PFSK-1 (cell line): Measurements from ENCODE around the gene MCM6.

Experiments used
- FOXP2 ChIP-seq: optimal IDR thresholded peaks from 2 replicates; pipeline ENCODE3; 2011; ENCODE audit warnings: borderline replicate concordance, control low read depth, inconsistent platforms; ENCODE audit not compliant: insufficient read depth; ENCODE audit errors: extremely low read length, extremely low read depth
- POLR2AphosphoS5 ChIP-seq: IDR thresholded peaks from 2 replicates; pipeline ENCODE4 v1.6.1; 2012; ENCODE audit warnings: low read depth, mild to moderate bottlenecking, control low read depth, low read length, moderate library complexity
- SIN3A ChIP-seq: IDR thresholded peaks from 2 replicates; pipeline ENCODE4 v1.6.1; 2012; ENCODE audit warnings: mild to moderate bottlenecking, low read length, moderate library complexity, borderline replicate concordance; ENCODE audit not compliant: insufficient read depth
- TAF1 ChIP-seq: IDR thresholded peaks from 2 replicates; pipeline ENCODE4 v1.6.1; 2012; ENCODE audit warnings: low read length, control low read depth, borderline replicate concordance; ENCODE audit not compliant: insufficient read depth
- TF ChIP-seq, protein P1 (sequence below), 2 experiments: IDR thresholded peaks; 2 replicates each; pipeline versions ENCODE4 v1.6.1 to v1.8.0; 2011 to 2012; ENCODE audit warnings: low read depth in 2 of 2, low read length in 2 of 2, control low read depth in 1 of 2, inconsistent platforms in 1 of 2, mild to moderate bottlenecking in 1 of 2, moderate library complexity in 1 of 2; ENCODE audit not compliant: insufficient read depth in 1 of 2

DNA sequence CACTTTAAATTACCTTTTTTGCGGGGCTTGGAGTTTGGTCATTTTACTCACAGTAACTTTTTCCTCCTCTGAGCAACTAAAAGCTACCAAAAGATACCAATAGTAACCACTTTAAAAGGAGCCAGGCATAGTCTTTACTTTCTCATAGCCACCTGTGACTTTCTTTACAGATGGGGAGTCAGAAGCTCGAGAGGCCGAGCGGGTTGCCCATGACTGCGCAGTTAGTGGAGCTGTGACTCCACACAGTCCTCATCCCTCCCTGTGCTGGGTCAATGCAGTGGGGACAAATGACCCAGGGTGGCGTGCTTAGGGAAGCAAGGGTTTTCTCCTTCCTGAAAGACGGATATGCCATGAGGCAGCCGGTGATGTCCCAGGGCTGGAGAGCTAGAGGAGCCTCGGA, 51.1 kb downstream of the MCM6 start:
- TF ChIP-seq, protein P1, sequence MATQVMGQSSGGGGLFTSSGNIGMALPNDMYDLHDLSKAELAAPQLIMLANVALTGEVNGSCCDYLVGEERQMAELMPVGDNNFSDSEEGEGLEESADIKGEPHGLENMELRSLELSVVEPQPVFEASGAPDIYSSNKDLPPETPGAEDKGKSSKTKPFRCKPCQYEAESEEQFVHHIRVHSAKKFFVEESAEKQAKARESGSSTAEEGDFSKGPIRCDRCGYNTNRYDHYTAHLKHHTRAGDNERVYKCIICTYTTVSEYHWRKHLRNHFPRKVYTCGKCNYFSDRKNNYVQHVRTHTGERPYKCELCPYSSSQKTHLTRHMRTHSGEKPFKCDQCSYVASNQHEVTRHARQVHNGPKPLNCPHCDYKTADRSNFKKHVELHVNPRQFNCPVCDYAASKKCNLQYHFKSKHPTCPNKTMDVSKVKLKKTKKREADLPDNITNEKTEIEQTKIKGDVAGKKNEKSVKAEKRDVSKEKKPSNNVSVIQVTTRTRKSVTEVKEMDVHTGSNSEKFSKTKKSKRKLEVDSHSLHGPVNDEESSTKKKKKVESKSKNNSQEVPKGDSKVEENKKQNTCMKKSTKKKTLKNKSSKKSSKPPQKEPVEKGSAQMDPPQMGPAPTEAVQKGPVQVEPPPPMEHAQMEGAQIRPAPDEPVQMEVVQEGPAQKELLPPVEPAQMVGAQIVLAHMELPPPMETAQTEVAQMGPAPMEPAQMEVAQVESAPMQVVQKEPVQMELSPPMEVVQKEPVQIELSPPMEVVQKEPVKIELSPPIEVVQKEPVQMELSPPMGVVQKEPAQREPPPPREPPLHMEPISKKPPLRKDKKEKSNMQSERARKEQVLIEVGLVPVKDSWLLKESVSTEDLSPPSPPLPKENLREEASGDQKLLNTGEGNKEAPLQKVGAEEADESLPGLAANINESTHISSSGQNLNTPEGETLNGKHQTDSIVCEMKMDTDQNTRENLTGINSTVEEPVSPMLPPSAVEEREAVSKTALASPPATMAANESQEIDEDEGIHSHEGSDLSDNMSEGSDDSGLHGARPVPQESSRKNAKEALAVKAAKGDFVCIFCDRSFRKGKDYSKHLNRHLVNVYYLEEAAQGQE (IDR thresholded peaks at IDR 0.05; ENCODE audit: insufficient read depth in 1 of 2, low read depth in 2 of 2, low read length in 2 of 2) = no peak
- no peak for TF ChIP-seq POLR2AphosphoS5
- no peak for TF ChIP-seq TAF1
- TF ChIP-seq FOXP2 = no peak
- no peak for TF ChIP-seq SIN3A
